Kidney (tissue), 14 donors: ENCODE data around the gene OR2T6. TPM values are rescaled to one million over a fixed set of nuclear protein-coding genes. Genes with fewer than 3 reads are reported as not detected.

ENCODE experiments used
- DNase-seq, 5 donors: peaks; one replicate each; pipeline ENCODE4 v3.0.0-alpha.2; 2013 to 2020
- FAIRE-seq: peaks from 2 replicates; lab custom pipeline; 2012; peaks lifted over from hg19 to GRCh38; lab: Jason Lieb, UNC
- H3K27ac ChIP-seq, 2 donors: one replicate each; pipeline ENCODE4 v1.7.0; 2013; ENCODE audit warnings: low read depth in 2 of 2, low read length in 2 of 2, inconsistent platforms in 1 of 2
- H3K27me3 ChIP-seq: one replicate; pipeline ENCODE4 v1.7.1; 2013; ENCODE audit warnings: low read length, inconsistent platforms; ENCODE audit not compliant: control insufficient read depth, insufficient read depth
- H3K36me3 ChIP-seq, 3 donors: one replicate each; pipeline versions ENCODE4 v1.7.0 to v1.7.1; 2013; ENCODE audit warnings: low read length in 3 of 3, control low read depth in 1 of 3, inconsistent platforms in 1 of 3; ENCODE audit not compliant: insufficient read depth in 3 of 3, control insufficient read depth in 2 of 3
- H3K4me1 ChIP-seq, 3 donors: one replicate each; pipeline versions ENCODE4 v1.7.0 to v1.7.1; 2013; ENCODE audit warnings: low read length in 3 of 3, inconsistent platforms in 1 of 3, low read depth in 1 of 3; ENCODE audit not compliant: control insufficient read depth in 2 of 3, insufficient read depth in 2 of 3
- H3K4me3 ChIP-seq, 3 donors: one replicate each; pipeline versions ENCODE4 v1.7.0 to v1.8.1; 2013; ENCODE audit warnings: low read length in 3 of 3, control low read depth in 1 of 3, inconsistent platforms in 1 of 3
- H3K9ac ChIP-seq, 3 donors: one replicate each; pipeline versions ENCODE4 v1.7.0 to v1.7.1; 2013; ENCODE audit warnings: low read length in 3 of 3, control low read depth in 1 of 3, inconsistent platforms in 1 of 3
- H3K9me3 ChIP-seq, 3 donors: one replicate each; pipeline versions ENCODE4 v1.7.0 to v1.7.1; 2013; ENCODE audit warnings: low read length in 3 of 3, control low read depth in 1 of 3, inconsistent platforms in 1 of 3; ENCODE audit not compliant: control insufficient read depth in 2 of 3, insufficient read depth in 1 of 3
- intact Hi-C: fragments of 100-400 bp; cut with DNase I; formaldehyde crosslinking; loops from one replicate; pipeline ENCODE4 v1.11.1; 2022
- polyA plus RNA-seq: library from polyadenylated mRNA; stranded (reverse); fragments of 350-450 nt; fragmentation: Illumina TruSeq; extraction: RNeasy Lipid Tissue Mini Kit (QIAGEN cat#74804); gene quantifications from one replicate; pipeline ENCODE4 v1.2.3, GENCODE V29; 2014; ENCODE audit warnings: low read depth, low replicate concordance; ENCODE audit not compliant: insufficient read depth
- total RNA-seq: library from RNA; stranded (reverse); fragmentation: NEBNext Ultra II Directional; extraction: Animal tissue kit (Norgen Biotek cat#: 25700); gene quantifications from one replicate; pipeline ENCODE4 v1.2.1, GENCODE V29; 2021
- TF ChIP-seq, protein P1 (sequence below): IDR thresholded peaks from 3 replicates; pipeline ENCODE4 v1.5.1; 2012; ENCODE audit warnings: mild to moderate bottlenecking, moderate library complexity, borderline replicate concordance; ENCODE audit not compliant: insufficient read depth; ENCODE audit errors: extremely low read depth
- donor health status: control.
- donor health status: control.
- donor health status: control.
- donor health status: control.
- donor health status: control.
- donor health status: DM: yes; HTN: yes; CAD: no.
- donor health status: Normal renal cell carcinoma (clear cell type).

OR2T6 gene
- total and polyA plus RNA-seq, 2 donors from 2014 or later, result not detected

DNA sequence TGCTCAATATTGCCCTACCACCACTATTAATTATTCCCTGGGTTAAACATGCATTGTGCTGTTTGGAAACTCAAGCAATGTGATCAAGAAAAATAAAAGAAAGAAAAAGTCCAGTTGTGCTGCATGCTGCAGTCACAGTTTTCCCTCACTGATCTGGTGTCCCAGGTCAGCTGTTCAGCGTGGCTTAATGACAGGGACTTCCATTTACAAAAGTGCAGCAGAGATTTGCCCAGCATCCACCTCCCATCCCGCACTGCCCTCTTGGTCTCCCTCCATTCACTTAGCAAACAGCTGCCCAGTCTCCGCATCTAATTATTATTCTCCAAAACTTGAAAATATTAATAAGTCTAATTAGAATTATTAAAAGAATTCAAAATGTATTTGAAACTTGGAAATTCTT lies 16.1 kb upstream of the OR2T6 start:
- no peak overlapping the region for H3K9ac ChIP-seq
- intact Hi-C loops, result no loop called here
- no peak overlapping the region for H3K4me3 ChIP-seq
- no peaks in the 10 kb centered on the region for H3K27me3 ChIP-seq
- FAIRE-seq (no peak), DNase-seq (no peak)
- TF ChIP-seq, protein P1, sequence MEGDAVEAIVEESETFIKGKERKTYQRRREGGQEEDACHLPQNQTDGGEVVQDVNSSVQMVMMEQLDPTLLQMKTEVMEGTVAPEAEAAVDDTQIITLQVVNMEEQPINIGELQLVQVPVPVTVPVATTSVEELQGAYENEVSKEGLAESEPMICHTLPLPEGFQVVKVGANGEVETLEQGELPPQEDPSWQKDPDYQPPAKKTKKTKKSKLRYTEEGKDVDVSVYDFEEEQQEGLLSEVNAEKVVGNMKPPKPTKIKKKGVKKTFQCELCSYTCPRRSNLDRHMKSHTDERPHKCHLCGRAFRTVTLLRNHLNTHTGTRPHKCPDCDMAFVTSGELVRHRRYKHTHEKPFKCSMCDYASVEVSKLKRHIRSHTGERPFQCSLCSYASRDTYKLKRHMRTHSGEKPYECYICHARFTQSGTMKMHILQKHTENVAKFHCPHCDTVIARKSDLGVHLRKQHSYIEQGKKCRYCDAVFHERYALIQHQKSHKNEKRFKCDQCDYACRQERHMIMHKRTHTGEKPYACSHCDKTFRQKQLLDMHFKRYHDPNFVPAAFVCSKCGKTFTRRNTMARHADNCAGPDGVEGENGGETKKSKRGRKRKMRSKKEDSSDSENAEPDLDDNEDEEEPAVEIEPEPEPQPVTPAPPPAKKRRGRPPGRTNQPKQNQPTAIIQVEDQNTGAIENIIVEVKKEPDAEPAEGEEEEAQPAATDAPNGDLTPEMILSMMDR, result no peak
- no peaks in the 10 kb centered on the region for H3K36me3 ChIP-seq
- H3K4me1 ChIP-seq, result no peaks in the 10 kb centered on the region
- no peak overlapping the region for H3K27ac ChIP-seq
- H3K9me3 ChIP-seq, result peaks cover 0 to 3% (median 0%) of the 10 kb centered on the region in 3 donors

DNA sequence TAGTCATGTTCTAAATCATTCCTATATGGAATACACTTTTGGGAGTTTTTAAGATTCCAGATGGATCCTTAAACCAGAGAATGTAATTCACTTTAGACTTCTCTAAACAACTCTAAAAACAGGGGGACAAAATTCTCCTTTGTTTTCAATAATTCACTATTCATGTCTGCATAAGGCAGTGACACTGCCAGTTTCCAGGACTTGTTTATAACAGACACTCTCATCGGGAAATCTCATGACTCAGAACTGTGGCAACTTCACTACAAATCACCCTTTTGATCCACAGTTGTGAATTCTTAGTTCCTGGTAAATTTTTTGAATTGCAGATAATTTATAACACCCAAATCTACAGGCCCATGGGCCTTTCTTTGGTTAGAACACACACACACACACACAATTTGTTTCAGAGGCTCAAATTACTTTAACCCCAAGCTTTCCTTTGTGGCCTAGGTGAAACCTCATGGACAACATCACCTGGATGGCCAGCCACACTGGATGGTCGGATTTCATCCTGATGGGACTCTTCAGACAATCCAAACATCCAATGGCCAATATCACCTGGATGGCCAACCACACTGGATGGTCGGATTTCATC lies 14.3 kb upstream of the OR2T6 start, which contains the start of gene OR2T4:
OR2T4 (plus strand) TSS at position 545 of the 595 bp plus-strand sequence; CDS start at position 545, 0 bp downstream.
- Histone ChIP-seq H3K4me3 (no peak within 1 kb of the TSS), H3K9me3 (peaks cover 0 to 3% (median 1%) of the 10 kb centered on the region in 3 donors), H3K4me1 (no peaks in the 10 kb centered on the region), H3K27me3 (no peaks in the 10 kb centered on the region), H3K36me3 (no peaks in the 10 kb centered on the region), H3K27ac (no peak within 1 kb of the TSS), H3K9ac (no peak within 1 kb of the TSS)
- intact Hi-C loops, result no loop called here
- no peak for DNase-seq
- FAIRE-seq, result no peak
- TF ChIP-seq, protein P1, result no peak

DNA sequence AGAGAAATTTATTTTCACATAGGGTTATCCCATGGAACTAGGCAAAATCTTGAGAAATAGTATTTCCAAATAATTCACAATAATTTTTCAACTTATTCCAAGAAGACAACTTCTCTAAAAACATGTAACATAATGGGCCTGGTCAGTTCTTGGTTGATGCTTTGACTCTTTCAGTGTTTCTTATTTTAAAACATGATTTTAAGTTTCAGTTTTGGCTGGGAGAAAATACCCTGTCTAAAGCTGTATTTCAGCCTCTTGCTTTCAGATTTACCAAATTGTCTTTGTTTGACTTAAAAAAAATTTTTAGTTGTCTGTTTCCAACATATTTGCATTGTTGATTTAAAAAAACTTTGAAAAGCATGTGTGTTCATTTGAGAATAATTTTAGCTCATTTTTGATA lies 8.9 kb upstream of the OR2T6 start:
- no peak overlapping the region for H3K27ac ChIP-seq
- peaks cover 0 to 8% (median 1%) of the 10 kb centered on the region in 3 donors for H3K9me3 ChIP-seq
- TF ChIP-seq, protein P1, result no peak
- FAIRE-seq (no peak), DNase-seq (no peak)
- intact Hi-C loops, result no loop called here
- no peak overlapping the region for H3K4me3 ChIP-seq
- H3K4me1 ChIP-seq, result no peaks in the 10 kb centered on the region
- no peaks in the 10 kb centered on the region for H3K27me3 ChIP-seq
- H3K36me3 ChIP-seq, result no peaks in the 10 kb centered on the region
- H3K9ac ChIP-seq, result no peak overlapping the region
